IPS DF 19.7 (cell line): Measurements from ENCODE around the gene AARS2.

ENCODE experiments used
- DNase-seq: peaks from one replicate; pipeline ENCODE4 v3.0.0-alpha.2; 2013; ENCODE audit warnings: low read depth, low spot score

Gene AARS2

GRCh38 chr6:44250067-44250717 lies 63.0 kb downstream of the AARS2 start:
- no peak for DNase-seq
